ENCODE measurements around the gene YEATS4.

Gene YEATS4

DNA sequence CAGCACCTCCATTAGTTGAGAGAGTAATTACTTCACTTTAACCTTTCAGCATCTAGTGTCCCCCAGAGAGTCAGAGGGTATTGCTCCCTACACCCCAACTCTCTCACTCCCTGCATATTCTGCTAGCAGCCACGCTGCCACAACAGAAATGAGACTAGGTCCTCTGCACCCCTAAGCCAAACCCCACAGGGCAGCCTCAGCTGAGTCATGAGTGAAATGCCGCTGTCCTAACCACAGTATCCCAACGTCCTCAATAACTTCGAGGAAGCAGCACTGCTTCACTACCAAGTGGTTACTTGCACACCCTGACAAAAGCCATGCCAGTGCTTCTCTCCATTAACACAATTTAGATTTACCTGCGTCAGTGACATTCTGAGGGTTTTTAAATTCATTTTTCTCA, 18.2 kb upstream of the YEATS4 start:
- no peak for DNase-seq (ENCODE audit: extremely low read depth in 1 of 2, low read depth in 1 of 2)

DNA sequence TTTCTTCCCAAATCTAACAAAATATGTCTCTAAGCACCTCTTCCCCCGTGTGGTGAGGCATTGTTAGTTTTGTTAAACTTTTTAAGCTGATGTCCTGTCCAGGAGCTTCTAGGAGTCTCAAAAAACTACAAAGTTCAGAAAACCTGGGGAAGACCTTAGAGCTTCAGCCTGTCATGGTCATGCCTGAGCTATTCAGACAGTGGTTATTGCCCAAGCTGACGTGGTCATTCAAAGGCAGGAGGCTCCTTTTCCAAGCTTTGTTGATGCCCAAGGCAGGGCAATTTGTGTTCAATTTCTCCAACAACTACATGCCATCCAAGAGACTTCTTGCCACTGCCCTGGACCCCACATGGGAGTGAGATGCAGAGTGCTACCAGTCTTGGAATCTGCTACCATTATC, 17.1 kb upstream of the YEATS4 start:
- DNase-seq (ENCODE audit: extremely low read depth in 1 of 2, low read depth in 1 of 2), result no peak

DNA sequence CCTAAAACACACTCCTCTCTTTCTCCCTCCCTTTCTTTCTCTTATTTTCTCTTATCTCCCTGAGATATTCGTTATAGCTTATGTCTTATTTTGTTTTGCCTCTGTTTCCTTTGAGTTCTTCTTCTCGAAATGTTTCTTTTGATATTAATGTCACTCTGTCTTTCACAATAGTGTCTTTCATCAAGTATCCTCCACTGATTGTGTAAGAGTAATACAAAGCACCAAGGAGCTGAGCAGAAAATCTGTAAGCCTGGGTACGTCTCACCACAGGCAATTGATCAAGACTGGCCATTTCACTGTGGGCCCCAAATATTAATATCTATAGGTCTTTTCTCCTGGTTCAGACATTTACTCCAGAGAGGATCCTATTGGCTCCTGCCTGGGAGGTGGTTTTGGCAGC, 16.2 kb upstream of the YEATS4 start:
- no peak for DNase-seq (ENCODE audit: extremely low read depth in 1 of 2, low read depth in 1 of 2)

GRCh38 chr12:69343885-69344612, 15.5 kb upstream of the YEATS4 start:
- no peak for DNase-seq (ENCODE audit: extremely low read depth in 1 of 2, low read depth in 1 of 2)

DNA sequence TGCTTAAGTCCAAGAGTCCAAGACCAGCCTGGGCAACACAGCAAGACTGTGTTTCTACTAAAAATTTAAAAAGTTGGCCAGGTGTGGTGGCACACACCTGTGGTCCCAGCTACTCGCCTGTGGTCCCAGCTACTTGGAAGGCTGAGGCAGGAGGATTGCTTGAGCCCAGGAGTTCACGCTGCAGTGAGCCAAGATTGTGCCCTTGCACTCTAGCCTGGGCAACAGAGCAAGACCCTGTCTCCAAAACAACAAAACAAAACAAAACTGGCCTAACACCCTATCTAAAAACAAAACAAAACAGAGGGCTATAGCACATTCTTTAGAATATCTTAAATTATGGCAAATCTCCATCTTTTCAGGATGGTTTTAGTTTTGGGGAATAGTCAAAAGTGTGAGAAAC, 14.5 kb upstream of the YEATS4 start:
- no peak for DNase-seq (ENCODE audit: extremely low read depth in 1 of 2, low read depth in 1 of 2)

DNA sequence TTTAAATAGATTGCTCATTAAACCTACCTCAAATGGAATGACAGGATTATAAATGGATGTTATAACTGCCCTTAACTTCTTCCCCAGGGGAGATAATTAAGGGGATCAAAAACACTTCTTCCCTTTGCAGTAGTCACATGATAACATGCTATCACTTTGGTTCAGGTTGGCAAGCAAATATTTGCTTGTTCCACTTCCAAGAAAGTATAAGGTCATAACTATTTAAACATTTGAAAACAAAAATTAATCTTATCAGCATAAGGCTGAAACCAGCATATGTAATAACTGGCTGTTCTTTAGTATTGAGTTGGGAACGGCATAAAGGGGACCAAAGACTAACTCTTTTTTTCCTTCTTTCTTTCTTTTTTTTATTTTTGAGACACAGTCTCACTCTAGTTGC, 13.8 kb upstream of the YEATS4 start:
- DNase-seq (ENCODE audit: extremely low read depth in 1 of 2, low read depth in 1 of 2), result no peak

GRCh38 chr12:69348162-69348938, 11.2 kb upstream of the YEATS4 start, which contains the start of gene LYZ:
Gene LYZ (plus strand): TSS chr12:69348381. CDS start chr12:69348409, 28 bp downstream.
- DNase-seq (ENCODE audit: extremely low read depth in 1 of 2, low read depth in 1 of 2), result no peak

GRCh38 chr12:69350002-69350626, 9.4 kb upstream of the YEATS4 start:
- DNase-seq (ENCODE audit: extremely low read depth in 1 of 2, low read depth in 1 of 2), result no peak

DNA sequence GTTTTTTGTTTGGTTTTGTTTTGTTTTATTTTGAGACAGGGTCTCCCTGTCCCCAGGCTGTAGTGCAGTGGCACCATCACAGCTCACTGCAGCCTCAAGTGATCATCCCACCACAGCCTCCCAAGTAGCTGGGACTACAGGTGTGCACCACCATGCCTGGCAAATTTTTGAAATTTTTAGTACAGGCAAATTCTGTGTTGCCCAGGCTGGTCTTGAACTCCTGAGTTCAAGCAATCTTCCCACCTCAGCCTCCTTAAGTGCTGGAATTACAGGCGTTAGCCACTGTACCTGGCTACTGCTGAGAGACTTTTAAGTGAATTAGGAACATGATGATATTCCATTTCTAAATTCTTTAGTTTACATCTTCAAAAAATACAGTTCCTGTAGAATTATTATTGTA, 8.8 kb upstream of the YEATS4 start:
- DNase-seq (ENCODE audit: extremely low read depth in 1 of 2, low read depth in 1 of 2), result no peak

DNA sequence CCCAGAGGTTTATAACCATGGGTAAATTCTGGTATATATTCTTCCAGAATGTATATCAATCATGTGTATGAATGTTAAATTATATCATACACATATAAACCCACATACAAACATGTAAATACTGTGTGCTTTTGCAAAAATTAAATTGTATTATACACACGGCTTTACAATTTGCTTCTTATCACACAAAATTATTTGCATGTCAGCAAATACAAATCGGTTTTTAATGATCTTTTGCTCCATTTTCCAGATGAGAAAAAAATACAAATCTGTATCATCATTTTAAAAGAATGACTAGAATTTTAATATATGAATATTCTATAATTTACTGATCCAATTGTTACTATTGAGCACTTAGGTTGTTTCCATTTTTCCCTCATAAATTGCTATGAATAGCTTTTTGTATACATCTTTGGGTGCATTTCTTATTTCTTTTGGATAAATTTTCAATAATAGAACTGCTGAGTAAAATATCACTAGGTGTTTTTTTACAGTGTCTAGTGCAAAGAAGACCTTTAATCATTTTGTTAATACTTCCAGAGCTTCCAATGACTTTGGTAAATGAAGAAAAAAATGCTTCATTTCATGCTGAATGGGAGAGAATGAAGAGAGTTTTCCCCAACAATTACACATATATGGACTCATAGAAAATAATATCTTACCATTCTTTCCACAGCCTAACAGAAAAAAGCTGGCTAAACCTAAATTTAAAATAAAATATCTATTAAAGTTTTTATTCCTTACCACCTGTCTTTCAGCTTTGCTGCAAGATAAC, 7.9 kb upstream of the YEATS4 start:
- no peak for DNase-seq (ENCODE audit: extremely low read depth in 1 of 2, low read depth in 1 of 2)

DNA sequence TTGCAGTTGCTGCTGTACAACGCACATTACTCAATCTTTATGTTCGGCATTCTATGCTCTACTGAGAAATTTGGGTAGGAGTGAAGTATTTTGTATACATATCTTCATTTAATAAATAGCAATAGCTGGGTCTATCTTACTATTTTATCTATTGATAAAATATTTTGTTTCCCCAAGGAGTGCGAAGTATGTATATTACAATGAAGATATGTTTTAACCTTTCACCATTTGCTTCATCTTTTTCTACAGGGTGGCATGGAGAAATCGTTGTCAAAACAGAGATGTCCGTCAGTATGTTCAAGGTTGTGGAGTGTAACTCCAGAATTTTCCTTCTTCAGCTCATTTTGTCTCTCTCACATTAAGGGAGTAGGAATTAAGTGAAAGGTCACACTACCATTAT, 6.6 kb upstream of the YEATS4 start:
- no peak for DNase-seq (ENCODE audit: extremely low read depth in 1 of 2, low read depth in 1 of 2)

DNA sequence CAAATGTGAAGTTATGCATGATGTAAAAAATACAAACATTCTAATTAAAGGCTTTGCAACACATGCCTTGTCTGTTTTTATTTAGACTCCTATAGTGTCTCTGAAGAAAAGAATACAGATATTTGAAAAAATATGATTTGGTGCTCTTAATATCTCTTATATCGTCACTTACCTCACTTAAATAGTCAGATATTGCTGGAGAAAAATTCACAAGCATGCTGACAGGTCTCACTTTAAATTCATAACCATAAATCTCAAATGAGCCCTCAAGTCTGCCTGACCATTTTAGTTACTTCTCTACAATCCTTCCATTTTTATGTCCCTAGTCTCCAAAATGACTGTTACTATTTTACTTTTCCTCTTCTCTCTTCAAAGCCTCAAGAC, 5.4 kb upstream of the YEATS4 start:
- DNase-seq (ENCODE audit: extremely low read depth in 1 of 2, low read depth in 1 of 2), result no peak

- DNase-seq (ENCODE audit: extremely low read depth in 1 of 2, low read depth in 1 of 2), result no peak
Measured at GRCh38 chr12:69354556-69355187, 4.9 kb upstream of the YEATS4 start.

DNA sequence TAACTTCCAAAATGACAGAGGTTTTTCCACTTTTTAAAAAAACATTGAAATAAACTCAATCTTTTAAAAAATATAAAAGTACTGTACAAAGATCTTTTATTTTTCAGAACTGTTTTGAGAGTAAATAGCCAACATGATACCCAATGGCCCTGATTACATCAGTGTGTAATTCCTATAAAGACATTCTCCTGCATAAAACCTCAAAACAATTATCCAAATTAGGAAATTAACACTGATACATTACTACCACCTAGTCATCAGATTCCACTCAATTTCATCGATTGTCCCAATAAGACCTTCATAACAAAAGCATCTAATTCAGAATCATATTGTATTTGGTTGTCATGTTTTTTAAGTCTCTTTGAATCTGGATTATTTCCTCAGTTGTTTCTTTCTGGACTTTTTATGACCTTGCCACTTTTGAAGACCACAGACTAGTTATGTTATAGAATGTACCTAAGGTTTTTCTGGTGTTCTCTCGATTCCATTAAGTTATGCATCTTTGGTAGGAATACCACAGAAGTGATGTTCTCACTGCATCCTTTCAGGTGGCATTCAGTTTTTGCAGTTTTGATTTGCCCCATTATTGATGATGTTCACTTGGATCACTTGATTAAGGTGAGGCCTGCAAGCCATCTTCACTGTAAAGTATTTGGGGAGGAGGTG, 4.0 kb upstream of the YEATS4 start:
- DNase-seq (ENCODE audit: extremely low read depth in 1 of 2, low read depth in 1 of 2), result no peak

GRCh38 chr12:69360348-69360672, 767 bp downstream of the YEATS4 start:
- DNase-seq (ENCODE audit: extremely low read depth in 1 of 2, low read depth in 1 of 2), result no peak

- DNase-seq (ENCODE audit: extremely low read depth in 1 of 2, low read depth in 1 of 2), result no peak
Measured at GRCh38 chr12:69366796-69367195, 7.3 kb downstream of the YEATS4 start.

DNA sequence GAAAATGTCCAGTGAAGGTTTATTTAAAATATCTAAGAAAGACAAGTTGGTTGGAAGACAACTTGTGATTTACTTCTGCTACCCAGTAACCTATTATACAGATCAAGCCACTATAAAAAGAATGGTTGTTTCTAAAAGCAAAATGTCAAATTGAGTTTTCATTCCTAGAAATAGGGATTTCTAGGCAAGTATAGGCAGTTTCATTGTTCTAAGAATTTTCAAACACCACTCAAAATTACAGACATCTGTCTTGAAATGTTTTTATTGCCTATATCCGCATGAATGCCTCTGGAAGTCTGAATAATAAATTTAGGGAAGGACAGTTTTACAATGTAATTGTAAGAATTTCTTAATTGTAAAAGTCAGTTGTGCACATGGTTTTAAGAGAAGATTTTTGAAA, 8.6 kb downstream of the YEATS4 start:
- no peak for DNase-seq (ENCODE audit: extremely low read depth in 1 of 2, low read depth in 1 of 2)

DNA sequence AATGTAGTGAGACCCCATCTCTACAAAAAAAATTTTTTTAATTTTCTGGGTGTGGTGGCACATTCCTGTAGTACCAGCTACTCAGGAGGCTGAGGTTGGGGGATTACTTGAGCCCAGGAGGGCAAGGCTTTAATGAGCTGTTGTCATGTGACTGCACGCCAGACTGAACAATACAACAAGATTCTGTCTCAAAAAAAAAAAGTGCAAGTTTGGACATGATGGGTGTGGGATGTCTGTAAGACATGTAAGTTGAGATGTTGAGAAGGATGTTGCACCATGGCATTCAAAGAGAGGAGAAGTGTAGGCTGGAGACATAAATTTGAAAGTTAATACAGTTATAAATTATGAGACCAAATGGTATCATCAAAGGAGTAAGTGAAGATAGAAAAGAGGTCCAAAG, 23.5 kb downstream of the YEATS4 start:
- no peak for DNase-seq (ENCODE audit: extremely low read depth in 1 of 2, low read depth in 1 of 2)

- no peak for DNase-seq (ENCODE audit: extremely low read depth in 1 of 2, low read depth in 1 of 2)
Measured at GRCh38 chr12:69385038-69385437, 25.5 kb downstream of the YEATS4 start.

- no peak for DNase-seq (ENCODE audit: extremely low read depth in 1 of 2, low read depth in 1 of 2)
Measured at GRCh38 chr12:69386921-69387320, 27.4 kb downstream of the YEATS4 start.
